IPS-NIHi11 (cell line): ENCODE data around the gene PATL2.
"Not testable (repeated sequence)": the region's sequence is repeated elsewhere in the genome, so short reads cannot be mapped to it uniquely, and the experiment has no call there.

Experiments
- DNase-seq: peaks from one replicate; pipeline ENCODE4 v3.0.0; 2012; ENCODE audit warnings: mixed read lengths, low spot score

PATL2 gene

GRCh38 chr15:44690245-44690644 is 20.9 kb downstream of the PATL2 start:
- DNase-seq = not testable (repeated sequence)

- DNase-seq = not testable (repeated sequence)
Observed at GRCh38 chr15:44689318-44689717, 21.8 kb downstream of the PATL2 start.

GRCh38 chr15:44682809-44683682 is 28.1 kb downstream of the PATL2 start:
- DNase-seq = not testable (repeated sequence)

GRCh38 chr15:44682211-44682610 is 28.9 kb downstream of the PATL2 start:
- no peak for DNase-seq

GRCh38 chr15:44676676-44677075 is 34.4 kb downstream of the PATL2 start:
- DNase-seq = no peak

GRCh38 chr15:44675911-44676310 is 35.2 kb downstream of the PATL2 start:
- no peak for DNase-seq

- no peak for DNase-seq
Observed at GRCh38 chr15:44673639-44674038, 37.5 kb downstream of the PATL2 start.

GRCh38 chr15:44670087-44670950 is 40.8 kb downstream of the PATL2 start:
- DNase-seq = no peak

GRCh38 chr15:44668921-44669320 is 42.2 kb downstream of the PATL2 start:
- DNase-seq = no peak

- DNase-seq = no peak
Observed at GRCh38 chr15:44667039-44667360, 44.1 kb downstream of the PATL2 start.

- DNase-seq = no peak
Observed at GRCh38 chr15:44666210-44667038, 44.7 kb downstream of the PATL2 start.

GRCh38 chr15:44663410-44664308 is 47.5 kb downstream of the PATL2 start, which contains the start of gene SPG11:
Gene SPG11, minus strand, starts transcription at chr15:44663662. Its CDS starts 15 bp downstream, at chr15:44663647.
- peak; percentile 97 for DNase-seq

GRCh38 chr15:44662478-44663409 is 48.4 kb downstream of the PATL2 start:
- DNase-seq = peak; percentile 61

- DNase-seq = no peak
Observed at GRCh38 chr15:44661576-44661975, 49.5 kb downstream of the PATL2 start.

GRCh38 chr15:44659056-44659455 is 52.1 kb downstream of the PATL2 start:
- DNase-seq = no peak

- DNase-seq = no peak
Observed at GRCh38 chr15:44657378-44657777, 53.7 kb downstream of the PATL2 start.

- DNase-seq = no peak
Observed at GRCh38 chr15:44656913-44657312, 54.2 kb downstream of the PATL2 start.

GRCh38 chr15:44656298-44656697 is 54.8 kb downstream of the PATL2 start:
- no peak for DNase-seq

GRCh38 chr15:44654858-44655257 is 56.3 kb downstream of the PATL2 start:
- DNase-seq = no peak

GRCh38 chr15:44647637-44648036 is 63.5 kb downstream of the PATL2 start:
- DNase-seq = no peak
